Activated CD4-positive, CD25-positive, alpha-beta regulatory T cell treated with anti-CD3 and anti-CD28 coated beads, Interleukin-2, amount 50 U/mL, for 24 hours (primary cell): ENCODE results near the gene LSM12.
"Not testable (repeated sequence)": the region's sequence is repeated elsewhere in the genome, so short reads cannot be mapped to it uniquely, and the experiment has no call there.

Experiments
- ATAC-seq, 2 donors: fragments of 150-1000 bp; cut with Tn5 transposase; one replicate each; pipeline ENCODE4 v1.10.0; 2021; ENCODE audit warnings: mild to moderate bottlenecking in 1 of 2, moderate library complexity in 1 of 2

Gene LSM12

DNA sequence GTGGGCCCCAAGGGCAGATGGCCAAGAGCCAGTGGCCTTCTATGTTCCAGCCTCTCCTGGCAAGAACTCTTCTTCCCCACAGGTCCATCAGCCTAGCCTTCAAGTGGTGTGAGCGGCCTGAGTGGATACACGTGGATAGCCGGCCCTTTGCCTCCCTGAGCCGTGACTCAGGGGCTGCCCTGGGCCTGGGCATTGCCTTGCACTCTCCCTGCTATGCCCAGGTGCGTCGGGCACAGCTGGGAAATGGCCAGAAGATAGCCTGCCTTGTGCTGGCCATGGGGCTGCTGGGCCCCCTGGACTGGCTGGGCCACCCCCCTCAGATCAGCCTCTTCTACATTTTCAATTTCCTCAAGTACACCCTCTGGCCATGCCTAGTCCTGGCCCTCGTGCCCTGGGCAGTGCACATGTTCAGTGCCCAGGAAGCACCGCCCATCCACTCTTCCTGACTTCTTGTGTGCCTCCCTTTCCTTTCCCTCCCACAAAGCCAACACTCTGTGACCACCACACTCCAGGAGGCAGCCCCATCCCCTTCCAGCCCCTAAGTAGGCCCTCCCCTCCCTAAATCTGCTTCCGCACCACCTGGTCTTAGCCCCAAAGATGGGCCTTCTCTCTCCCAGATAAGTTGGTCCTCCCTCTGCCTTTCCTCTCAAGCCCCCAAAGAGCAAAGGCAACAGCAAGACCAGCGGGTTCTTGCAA is 9.3 kb upstream of the LSM12 start:
- no peak for ATAC-seq

DNA sequence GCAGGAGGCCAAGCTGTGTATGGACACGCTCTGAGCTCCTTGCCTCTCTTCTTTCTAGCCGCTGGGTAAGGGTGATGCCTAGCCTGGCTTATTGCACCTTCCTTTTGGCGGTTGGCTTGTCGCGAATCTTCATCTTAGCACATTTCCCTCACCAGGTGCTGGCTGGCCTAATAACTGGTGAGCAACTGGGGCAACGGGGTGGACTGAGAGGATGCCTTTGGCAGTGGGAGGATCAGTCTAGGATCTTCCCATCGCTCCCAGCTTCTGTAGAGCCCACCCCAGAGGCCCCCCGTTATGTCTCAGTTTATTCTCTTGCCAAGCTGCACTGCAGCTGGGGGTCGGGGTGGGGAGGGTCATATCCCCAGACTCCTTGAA is 8.4 kb upstream of the LSM12 start:
- ATAC-seq, result no peak

DNA sequence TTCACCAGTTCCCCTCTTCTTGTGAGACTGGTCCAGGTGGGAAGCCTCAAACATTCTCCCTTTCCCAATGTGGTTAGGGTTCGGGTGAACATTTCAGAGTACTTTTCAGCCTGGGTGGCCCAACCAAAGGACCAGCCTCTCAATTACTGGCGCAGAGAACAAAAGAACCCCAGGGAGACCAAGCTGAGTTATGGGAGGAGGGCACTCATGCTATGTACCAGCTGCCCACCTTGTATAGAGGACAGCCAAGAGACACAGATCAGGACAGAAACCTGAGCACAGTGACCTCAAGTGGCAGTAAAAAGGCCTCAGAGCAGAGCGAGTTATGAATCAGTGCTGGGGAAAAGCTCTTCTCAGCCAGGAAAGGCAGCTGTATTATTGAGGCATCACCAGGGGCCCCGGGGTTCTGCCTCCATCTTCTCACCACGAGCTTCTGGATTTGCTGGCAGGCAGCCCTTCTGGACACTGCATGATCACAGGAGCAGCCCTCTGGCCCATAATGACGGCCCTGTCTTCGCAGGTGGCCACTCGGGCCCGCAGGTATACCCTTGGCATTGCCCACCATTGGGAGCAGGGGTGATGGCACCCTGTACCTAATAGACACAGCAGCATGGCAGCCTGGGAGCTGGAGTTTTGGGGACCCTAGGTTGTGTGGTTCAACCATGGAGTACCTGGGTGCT is 7.9 kb upstream of the LSM12 start:
- no peak for ATAC-seq

DNA sequence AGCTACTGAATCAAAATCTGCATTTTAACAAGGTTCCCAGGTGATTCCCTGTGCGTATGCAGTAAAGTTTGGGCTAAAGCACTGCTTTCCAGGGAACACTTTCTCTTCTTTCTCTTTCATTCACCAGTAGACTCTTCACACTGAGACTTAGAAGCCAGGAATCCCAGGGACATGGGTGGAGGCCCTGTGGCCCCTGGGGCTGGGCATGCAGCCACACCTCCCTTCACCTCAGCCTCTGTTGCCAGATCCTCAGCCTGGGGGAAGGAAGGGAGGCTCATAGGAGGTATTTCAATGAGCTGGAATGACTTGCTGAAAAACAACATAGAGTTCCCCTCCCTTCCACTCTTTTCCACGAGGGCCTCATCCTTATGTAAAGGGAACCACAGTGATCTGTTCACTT is 5.3 kb upstream of the LSM12 start:
- no peak for ATAC-seq

DNA sequence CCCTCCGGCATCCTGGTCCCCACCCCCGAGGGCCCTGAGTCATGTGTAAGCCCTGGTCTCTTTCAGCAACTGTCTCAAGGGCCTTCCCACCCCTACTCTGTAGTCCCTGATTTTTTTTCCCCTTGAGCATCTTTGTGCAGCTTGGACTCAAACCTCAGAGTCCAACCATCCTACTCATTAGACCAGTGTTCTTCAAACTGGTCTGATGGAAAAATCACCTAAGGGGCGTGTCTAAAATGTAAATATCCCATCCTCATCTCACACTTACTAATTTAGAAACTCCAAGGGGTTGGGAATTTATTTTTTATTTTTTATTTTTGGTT is 4.7 kb upstream of the LSM12 start:
- ATAC-seq, result peak; percentile 61

DNA sequence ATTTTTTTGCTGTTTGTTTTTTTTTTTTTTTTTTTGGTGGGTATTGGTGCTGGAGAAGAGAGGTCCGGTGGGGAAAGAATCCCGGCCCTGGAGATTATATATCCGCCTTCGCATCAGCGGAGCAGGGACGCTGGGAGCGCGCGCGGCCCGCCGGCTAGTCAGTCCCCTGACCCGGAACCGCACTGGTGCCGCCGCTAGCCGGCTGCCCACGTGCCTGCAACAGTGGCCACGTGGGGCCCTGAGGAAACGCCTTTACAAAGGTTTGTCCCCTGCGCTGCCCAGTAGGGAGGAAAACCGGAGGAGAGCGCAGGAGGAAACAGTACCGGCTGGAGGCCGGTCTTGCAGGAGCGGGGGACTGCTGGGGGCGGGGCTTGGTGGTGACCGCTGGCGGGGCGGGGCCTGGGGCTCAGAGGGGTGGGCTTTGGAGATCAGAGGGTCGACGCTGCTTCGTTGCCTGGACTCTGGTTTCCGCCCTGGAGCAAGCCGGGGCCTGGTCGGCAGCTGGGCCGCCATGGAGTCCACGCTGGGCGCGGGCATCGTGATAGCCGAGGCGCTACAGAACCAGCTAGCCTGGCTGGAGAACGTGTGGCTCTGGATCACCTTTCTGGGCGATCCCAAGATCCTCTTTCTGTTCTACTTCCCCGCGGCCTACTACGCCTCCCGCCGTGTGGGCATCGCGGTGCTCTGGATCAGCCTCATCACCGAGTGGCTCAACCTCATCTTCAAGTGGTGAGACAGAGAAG is 4.2 kb upstream of the LSM12 start, which contains the start of gene G6PC3:
Gene G6PC3 (plus strand): TSS at position 281 of the 743 bp plus-strand sequence. CDS start 231 bp downstream, at position 512.
- peak; percentile 57 to 58 for ATAC-seq

DNA sequence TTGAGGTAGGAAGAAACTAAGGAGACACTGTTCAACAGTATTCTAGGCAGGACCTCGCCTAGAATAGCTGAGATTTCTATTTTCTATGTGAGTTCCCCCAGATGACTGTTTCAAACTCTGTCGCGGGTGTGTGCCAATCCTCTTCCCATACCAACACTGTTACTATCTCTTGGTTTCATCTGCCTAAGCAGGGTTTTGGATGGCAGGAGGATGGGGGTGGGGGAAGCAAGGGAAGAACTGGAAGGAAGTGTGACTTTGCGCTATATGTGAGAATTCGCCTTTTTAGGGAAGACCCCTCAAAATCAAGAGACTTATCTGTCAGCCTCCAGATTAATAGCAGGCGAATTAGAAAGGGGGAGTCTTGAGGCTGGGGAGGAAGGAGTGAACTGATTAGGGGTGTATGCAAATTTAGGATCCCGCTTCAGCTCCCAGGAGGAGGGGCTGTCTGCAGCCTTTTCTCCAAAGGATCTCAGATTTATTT is 3.5 kb upstream of the LSM12 start:
- ATAC-seq, result no peak

DNA sequence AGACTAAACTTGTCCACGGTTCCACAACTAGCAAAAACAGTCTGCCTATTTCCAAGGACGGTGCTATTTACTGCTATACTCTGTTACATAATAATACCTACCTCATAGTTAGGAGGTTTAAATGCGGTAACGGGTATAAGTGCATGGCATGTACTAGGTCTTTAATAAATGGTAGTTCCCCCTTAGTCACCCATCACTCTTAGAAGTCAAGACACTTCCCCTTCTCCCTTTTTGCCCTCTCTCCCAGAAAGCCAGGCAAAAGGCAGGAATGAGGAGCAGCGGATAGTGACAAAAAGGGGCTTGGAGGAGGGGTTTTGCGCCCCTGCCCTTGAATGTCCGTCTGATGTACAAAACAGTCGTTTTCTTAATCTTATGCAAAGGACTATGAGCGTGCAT is 1.1 kb upstream of the LSM12 start:
- no peak for ATAC-seq

DNA sequence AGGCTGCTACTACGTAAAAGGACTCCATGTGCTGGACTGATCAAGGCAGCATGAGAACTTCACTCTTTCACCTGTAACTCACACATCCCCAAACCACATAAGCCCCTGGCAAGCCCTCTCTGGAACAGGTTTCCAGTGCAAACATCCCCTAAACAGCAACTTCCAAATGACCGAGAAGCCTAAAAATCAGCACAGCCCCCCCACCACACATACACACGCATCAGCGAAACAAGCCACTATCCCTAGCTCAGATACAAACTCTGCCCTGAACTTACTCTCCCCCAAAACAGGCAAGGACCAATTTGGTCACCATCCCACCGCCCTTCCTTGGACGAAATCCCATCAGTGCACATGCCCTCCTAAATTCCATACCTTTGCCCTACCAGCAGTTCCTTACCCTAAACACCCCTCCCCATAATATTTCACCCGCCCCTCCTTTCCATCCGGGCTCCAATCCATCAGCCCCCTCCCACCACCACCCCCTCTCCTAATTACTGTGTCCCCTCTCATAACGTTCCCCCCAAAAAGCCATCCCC is 735 bp downstream of the LSM12 start:
- ATAC-seq, result no peak

DNA sequence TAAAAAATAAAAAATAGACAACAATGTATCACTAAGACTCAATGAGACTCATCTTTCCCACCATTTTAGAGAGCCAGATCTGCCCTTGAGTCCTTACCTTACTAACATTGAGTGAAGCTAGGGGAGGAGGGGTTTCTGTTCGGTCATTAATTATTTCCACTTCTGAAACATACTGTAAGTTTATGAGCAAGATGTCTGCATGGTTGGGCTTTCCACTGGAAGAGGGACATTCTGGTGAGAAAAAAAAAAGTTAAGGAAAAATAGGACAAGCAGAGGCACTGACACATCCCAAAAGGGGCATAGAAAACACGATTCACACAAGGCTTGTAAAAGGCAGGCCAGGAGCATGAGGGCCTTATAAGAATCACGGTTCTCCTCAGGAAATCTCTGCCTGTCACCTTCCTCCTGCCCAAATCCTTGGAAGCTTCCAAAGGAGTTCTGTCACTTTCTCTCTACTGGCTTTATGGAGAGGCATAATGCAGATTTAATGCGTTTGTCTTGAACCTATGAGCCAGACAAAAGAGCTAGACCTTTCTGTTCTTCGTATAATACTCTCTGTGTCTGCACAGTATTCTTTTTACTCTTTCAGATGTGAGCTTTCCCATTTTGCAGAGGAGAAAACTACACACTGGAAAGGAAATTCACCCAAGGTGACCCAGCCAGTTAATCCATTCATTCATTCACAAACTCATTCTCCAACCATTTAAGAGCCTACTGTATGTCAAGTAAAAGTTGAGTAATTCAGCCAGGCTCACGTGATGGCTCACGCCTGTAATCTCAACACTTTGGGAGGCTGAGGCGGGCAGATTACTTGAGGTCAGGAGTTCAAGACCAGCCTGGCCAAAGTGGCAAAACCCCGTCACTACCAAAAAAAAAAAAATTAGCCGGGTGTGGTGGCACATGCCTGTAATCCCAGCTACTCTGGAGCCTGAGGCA is 2.5 kb downstream of the LSM12 start:
- ATAC-seq, result no peak

DNA sequence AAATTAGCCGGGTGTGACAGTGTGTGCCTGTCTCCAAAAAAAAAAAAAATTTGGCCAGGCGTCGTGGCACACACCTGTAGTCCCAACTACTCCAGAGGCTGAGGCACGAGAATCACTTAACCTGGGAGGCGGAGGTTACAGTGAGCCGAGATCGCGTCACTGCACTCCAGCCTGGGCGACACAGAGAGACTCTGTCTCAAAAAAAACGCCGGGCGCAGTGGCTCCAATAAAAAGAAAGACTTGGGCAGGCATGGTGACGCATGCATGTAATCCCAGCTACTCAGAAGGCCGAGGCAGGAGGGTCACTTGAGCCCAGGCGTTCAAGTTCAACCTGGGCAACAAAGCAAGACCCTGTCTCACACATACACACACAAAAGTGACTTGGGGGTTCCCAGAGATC is 3.6 kb downstream of the LSM12 start:
- no peak for ATAC-seq

DNA sequence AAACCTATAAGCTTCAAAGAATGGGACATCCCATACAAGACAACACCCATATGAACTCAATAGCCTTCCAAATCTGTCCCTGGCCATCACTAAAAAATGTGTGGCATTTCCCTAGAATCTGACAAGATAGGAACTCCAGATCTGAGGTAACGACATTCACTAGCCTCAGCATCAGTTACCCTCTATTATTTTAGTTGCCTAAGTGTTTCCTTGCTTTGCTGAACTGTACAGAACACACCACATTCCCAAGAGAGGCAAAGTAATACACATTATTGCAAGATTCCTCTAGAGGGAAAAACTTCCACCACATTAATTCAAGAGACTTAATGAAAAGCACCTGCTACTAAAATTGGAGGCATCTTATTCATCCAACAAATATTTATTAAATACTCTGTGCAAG is 5.0 kb downstream of the LSM12 start:
- ATAC-seq, result no peak

DNA sequence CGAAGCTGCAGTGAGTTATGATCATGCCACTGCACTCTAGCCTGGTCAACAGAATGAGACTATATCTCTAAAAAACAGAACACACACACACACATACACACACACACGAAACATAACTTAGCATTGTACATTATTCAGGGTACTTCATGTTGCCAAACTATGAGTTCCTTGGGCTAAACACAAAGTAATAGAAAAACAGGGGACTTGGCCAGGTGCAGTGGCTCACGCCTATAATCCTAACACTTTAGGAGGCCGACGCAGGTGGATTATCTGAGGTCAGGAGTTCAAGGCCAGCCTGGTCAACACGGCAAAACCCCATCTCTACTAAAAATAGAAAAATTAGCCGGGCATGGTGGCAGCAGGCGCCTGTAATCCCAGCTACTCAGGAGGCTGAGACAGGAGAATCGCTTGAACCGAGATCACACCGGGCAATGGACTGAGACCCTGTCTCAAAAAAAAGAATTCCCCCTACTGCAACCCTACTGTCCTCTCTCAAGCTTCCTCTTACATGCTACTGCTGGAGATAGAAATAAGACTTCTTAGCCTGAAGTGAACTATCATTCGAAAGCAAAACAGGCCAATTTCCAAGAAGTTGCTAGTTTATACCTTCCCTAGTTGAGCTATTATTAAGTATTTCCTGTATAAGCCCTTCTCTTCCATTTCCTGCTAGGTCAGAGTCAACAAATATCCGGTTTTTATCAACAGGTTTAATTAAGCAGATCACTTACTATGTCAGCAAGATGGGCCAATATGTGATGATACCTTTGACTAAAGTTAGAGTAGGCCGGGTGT is 7.2 kb downstream of the LSM12 start:
- no peak for ATAC-seq

DNA sequence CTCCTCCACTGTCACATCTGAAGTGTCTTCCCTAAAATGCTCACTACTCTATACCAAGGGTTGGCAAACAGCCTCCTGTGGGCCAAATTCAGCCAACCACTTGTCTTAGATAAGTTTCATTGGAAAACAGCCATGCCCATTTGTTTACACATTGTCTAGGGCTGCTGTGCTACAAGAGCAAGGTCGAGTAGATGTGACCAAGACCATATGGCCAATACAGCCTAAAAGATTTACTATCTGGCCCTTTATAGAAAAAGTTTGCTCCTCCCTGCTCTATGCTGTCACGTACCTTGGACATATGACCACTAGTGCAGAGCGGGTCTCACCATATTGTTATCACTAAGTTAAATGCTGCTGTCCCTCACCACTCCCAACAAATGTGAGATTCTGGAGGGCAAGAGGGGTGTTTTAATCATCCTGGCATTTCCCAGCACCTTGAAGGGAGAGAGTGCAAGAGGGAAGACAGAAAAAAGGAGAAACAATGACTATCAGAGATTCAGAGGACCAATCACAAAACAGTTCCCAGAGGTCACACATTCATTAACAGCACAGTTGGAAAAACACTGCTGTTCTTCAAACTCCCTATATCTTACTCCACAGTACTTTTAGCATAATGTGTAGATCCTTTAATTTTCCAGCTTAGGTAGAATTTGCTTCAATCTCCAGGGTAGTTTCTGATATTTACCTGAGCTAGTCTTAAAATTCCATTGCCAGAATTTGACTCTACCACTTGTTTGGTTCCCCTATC is 13.2 kb downstream of the LSM12 start:
- ATAC-seq, result no peak

DNA sequence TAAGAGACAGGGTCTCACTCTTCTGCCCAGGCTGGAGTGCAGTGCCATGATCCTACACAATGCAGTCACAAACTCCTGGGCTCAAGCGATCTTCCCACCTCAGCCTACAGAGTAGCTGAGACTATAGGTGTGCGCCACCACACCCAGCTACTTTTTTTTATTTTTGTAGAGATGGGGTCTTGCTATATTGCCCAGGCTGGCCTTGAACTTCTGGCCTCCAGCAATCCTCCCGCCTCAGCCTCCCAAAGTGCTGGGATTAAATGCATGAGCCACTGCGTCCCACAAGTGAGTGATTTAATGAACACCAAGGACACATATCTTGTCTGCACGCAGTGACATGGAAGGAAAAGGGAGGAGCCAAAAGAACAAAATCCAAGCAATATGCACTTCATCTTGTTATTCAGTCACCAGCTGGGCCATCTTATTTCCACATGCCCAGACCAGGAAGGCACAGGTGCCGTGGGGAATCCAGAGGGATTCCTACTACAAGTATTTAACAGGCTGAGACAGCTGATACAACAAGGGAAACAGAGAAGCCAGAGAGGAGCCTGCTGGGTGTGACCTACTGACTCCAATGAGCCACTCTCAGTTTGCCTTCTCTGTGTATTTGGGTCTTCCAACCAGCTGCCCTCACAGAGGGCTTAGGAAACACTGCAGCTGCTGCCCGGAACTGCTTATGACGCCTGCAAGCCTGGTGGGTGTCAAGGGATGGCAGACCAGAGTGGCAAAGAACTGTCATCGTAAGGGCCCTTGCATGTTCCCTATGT is 17.0 kb downstream of the LSM12 start:
- no peak for ATAC-seq

DNA sequence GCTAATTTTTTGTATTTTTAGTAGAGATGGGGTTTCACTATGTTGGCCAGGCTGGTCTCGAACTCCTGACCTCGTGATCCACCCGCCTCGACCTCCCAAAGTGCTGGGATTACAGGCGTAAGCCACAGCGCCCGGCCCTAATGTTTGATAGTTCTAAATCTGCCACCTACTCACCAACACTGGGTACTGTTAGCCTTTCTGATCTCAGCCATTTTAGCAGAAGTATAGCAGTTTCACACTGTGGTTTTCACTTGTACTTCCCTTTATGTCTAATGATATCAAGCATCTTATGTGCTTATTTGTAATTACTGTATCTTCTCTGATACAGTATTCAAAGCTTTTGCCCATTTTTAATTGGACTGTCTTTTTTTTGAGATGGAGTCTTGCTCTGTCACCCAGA is 19.6 kb downstream of the LSM12 start:
- ATAC-seq, result not testable (repeated sequence)

DNA sequence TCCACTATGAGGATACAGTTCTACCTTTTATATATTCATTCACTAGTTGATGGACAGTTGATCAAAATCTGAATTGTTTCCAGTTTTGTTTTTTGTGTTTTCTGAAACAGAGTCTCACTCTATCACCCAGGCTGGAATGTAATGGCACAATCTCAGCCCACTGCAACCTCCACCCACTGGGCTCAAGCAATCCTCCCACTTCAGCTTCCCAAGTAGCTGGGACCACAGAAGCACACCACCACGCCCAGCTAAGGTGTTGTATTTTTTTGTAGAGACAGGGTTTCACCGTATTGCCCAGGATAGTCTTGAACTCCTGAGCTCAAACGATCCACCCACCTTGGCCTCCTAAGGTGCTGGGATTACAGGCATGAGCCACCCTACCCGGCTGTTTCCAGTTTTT is 21.0 kb downstream of the LSM12 start:
- no peak for ATAC-seq

DNA sequence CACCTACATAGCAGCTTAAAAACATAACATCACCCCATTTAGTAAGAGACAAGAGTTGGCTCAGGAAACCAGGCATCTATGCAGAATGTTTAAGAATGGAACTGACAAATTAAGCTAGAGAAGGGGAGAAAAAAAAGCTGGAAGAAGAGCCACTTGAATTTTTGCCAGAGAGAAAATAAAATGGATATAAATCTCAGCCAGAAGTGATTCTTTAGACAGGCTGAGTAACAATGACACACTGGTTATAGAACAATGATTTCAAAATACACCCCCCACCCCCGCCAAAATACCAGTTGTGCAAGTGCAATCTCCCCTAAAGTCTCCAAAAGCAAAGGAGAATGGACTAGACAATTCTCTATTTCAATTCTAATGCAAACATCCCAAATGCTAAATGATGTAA is 22.4 kb downstream of the LSM12 start:
- ATAC-seq, result no peak

DNA sequence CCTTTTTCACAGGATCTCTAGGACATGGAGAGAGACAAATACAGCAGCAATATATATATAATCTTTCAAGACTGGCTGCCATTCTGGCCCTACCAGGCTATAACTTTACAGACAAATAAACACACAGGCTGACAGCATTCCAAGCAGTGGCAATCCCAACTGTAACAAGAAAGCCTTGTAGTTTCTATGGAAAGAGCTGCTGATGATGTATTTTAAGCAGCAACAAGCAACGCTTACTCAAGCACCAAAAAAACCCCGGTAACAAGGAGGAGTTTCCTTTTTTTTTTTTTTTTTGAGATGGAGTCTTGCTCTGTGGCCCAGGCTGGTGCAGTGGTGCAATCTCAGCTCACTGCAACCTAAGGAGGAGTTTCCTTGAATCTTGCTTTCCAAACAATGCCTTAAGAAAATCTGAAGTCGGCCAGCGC is 23.2 kb downstream of the LSM12 start:
- no peak for ATAC-seq
